ENCODE measurements around the gene RAD21L1.

Gene RAD21L1

DNA sequence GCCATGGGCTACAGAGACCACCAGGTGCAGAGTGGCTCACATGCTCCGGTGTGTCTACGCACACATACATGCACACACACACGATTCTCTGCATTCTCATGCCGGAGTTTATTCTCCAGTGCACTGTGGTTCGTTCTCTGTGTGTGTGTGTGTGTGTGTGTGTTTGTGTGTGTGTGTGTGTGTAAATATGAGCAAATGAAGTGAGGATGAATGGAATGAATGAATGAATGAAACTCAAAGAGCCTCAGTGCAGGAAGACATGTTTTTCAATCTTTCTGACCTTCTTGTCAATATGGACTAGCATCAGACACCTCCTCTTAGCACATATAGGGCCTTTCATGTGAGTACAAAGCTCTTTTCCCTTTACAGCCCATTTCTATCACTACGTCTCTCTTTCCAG is 42.7 kb upstream of the RAD21L1 start:
- Mint-ChIP-seq H3K36me3 (ENCODE audit: low read depth) (no peaks in the 10 kb centered on the region), H3K27me3 (ENCODE audit: low read depth) (peaks cover 31% of the 10 kb centered on the region), H3K27ac (no peak overlapping the region), H3K4me1 (peaks cover 11% of the 10 kb centered on the region), H3K4me3 (peak overlapping the region; percentile 54 to 80 (median 60)), H3K9me3 (no peaks in the 10 kb centered on the region)
- TF ChIP-seq, protein P1, sequence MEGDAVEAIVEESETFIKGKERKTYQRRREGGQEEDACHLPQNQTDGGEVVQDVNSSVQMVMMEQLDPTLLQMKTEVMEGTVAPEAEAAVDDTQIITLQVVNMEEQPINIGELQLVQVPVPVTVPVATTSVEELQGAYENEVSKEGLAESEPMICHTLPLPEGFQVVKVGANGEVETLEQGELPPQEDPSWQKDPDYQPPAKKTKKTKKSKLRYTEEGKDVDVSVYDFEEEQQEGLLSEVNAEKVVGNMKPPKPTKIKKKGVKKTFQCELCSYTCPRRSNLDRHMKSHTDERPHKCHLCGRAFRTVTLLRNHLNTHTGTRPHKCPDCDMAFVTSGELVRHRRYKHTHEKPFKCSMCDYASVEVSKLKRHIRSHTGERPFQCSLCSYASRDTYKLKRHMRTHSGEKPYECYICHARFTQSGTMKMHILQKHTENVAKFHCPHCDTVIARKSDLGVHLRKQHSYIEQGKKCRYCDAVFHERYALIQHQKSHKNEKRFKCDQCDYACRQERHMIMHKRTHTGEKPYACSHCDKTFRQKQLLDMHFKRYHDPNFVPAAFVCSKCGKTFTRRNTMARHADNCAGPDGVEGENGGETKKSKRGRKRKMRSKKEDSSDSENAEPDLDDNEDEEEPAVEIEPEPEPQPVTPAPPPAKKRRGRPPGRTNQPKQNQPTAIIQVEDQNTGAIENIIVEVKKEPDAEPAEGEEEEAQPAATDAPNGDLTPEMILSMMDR (IDR thresholded peaks at IDR 0.05; ENCODE audit: unreplicated experiment in 3 of 3): no peak

DNA sequence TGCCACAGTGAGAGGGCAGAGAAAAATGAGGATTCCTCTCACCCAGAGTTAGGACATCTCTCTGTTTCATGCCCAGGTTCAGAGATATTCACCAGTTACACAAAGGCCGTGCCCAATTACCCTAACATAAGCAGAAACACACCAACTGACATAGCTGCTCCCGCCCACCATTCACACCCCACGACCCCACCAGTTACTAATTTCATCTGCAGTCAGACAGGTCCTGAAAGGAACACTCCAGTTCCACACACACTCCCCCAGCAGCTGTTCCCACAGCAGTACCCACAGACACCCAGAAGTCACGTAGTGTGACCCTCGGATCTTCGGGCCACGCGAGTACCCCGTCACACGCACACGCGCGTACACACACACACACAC is 41.6 kb upstream of the RAD21L1 start:
- no peaks in the 10 kb centered on the region for H3K9me3 Mint-ChIP-seq

DNA sequence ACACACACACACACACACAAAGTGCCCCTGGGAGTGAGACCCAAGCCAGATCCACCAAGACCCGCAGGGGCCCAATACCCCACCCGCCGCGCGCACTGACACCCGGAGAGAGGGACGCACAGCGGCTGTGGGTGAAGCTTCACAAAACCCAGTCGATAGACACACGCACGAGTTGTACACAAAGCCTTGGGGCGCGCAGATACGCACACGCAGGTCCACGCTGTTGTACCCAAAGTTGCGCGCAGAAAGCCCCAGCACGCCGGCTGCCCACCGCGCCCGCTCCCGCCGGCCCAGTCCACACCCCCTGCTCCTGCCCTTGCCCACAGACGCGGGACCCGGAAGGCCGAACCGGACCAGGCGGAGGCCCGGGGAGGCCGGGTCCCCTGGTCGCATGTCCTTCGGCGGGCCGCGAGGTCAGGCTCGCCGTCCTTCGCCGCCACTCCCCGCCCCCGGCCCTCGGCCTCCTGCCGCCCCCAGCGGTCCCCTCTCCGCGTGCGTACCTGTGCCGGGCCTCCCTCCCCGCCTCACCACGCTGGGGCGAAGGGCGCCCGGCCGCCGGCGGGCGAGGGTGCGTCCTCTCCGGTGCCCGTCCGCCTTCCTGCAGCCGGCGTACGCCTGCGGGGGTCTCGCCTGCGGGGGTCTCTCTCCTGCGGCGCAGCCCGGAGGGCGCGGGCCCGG is 41.1 kb upstream of the RAD21L1 start, which contains the start of gene TMEM74B:
Gene TMEM74B, minus strand, starts transcription at position 344 of the 678 bp plus-strand sequence. CDS start 1,180 bp downstream, outside the sequence.
- Mint-ChIP-seq H3K4me1 (peaks cover 11% of the 10 kb centered on the region), H3K4me3 (peak within 1 kb of the TSS; percentile 81 to 84 (median 84)), H3K36me3 (ENCODE audit: low read depth) (no peaks in the 10 kb centered on the region), H3K27me3 (ENCODE audit: low read depth) (peaks cover 38% of the 10 kb centered on the region), H3K27ac (no peak within 1 kb of the TSS), H3K9me3 (no peaks in the 10 kb centered on the region)
- TF ChIP-seq, protein P1 (IDR thresholded peaks at IDR 0.05; ENCODE audit: unreplicated experiment in 3 of 3): no peak

More for the DNA sequence above, 41.6 kb upstream of the RAD21L1 start:
- Mint-ChIP-seq H3K4me1 (peaks cover 11% of the 10 kb centered on the region), H3K27ac (no peak overlapping the region), H3K4me3 (peak overlapping the region; percentile 80 to 84 (median 82)), H3K27me3 (ENCODE audit: low read depth) (peaks cover 34% of the 10 kb centered on the region), H3K36me3 (ENCODE audit: low read depth) (no peaks in the 10 kb centered on the region)
- TF ChIP-seq, protein P1 (IDR thresholded peaks at IDR 0.05; ENCODE audit: unreplicated experiment in 3 of 3): no peak

DNA sequence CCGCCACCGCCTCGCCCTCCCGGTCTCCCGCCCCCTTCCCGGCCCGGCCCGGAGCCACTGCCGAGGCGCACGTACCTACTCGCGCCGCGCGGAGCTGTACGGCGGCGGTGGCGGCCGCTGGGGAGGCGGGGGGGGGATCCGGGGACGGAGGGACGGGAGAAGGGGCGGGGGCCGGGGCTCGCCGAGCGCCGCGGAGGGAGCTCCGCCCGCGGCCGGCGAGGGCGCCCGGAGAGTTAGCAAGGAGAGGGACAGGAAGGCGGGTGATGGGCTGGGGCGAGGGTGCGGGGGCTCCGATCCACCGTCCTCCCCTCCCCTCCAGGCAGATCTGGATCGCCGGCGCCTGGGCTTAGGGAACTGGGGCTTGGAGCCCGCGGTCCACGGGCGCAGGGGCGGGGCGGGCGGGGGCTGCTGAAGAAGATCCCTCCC is 40.5 kb upstream of the RAD21L1 start:
- Mint-ChIP-seq H3K4me1 (peaks cover 11% of the 10 kb centered on the region), H3K27ac (no peak overlapping the region), H3K27me3 (ENCODE audit: low read depth) (peaks cover 40% of the 10 kb centered on the region), H3K9me3 (no peaks in the 10 kb centered on the region), H3K4me3 (no peak overlapping the region), H3K36me3 (ENCODE audit: low read depth) (no peaks in the 10 kb centered on the region)
- TF ChIP-seq, protein P1 (IDR thresholded peaks at IDR 0.05; ENCODE audit: unreplicated experiment in 3 of 3): no peak

DNA sequence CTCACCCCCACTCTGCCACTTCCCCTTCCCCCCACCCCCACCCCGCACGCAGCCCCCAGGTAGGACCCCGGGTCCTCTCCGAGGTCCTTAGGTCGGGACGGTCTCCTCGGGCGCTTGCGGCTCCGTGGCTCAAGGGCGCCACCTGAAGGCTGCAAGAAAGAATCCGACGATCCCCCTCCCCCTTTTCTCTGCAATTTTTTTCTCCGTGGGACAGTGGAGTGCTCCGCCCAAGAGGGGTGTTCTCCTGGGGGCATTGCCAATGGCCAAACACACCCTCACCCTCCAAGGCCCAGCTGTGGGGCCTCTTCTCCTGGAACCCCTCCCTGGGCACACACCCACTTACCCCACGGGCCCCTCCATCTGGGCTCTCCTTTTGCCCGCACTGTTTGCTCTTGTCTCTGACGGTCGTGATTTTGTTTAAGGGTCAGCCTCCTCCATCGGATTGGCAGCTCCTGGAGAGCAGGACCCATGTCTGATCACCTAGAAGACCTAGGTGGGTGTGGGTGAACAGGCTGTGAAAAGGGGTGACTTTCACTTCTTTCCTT is 40.0 kb upstream of the RAD21L1 start:
- peaks cover 46% of the 10 kb centered on the region for H3K27me3 Mint-ChIP-seq (ENCODE audit: low read depth)
- TF ChIP-seq, protein P1 (IDR thresholded peaks at IDR 0.05; ENCODE audit: unreplicated experiment in 3 of 3): peak; percentile 46 to 68 (median 55)
- H3K9me3 Mint-ChIP-seq: no peaks in the 10 kb centered on the region
- H3K27ac Mint-ChIP-seq: no peak overlapping the region
- no peaks in the 10 kb centered on the region for H3K36me3 Mint-ChIP-seq (ENCODE audit: low read depth)
- peak overlapping the region; percentile 77 to 84 (median 81) for H3K4me3 Mint-ChIP-seq
- peaks cover 11% of the 10 kb centered on the region for H3K4me1 Mint-ChIP-seq
